GM21825 (cell line): ENCODE measurements around the gene GTF2IRD1.
"Not testable (repeated sequence)": the region's sequence is repeated elsewhere in the genome, so short reads cannot be mapped to it uniquely, and the experiment has no call there.

ENCODE experiments used
- ATAC-seq: cut with Tn5 transposase; IDR thresholded peaks from one replicate; pipeline ENCODE4 v1.9.1; 2021; ENCODE audit warnings: mild to moderate bottlenecking, moderate library complexity; ENCODE audit not compliant: unreplicated experiment

Gene GTF2IRD1

GRCh38 chr7:74466196-74466813 is 12.6 kb downstream of the GTF2IRD1 start:
- ATAC-seq: no peak

GRCh38 chr7:74467876-74468275 is 14.2 kb downstream of the GTF2IRD1 start:
- ATAC-seq: no peak

GRCh38 chr7:74470504-74470903 is 16.8 kb downstream of the GTF2IRD1 start:
- no peak for ATAC-seq

DNA sequence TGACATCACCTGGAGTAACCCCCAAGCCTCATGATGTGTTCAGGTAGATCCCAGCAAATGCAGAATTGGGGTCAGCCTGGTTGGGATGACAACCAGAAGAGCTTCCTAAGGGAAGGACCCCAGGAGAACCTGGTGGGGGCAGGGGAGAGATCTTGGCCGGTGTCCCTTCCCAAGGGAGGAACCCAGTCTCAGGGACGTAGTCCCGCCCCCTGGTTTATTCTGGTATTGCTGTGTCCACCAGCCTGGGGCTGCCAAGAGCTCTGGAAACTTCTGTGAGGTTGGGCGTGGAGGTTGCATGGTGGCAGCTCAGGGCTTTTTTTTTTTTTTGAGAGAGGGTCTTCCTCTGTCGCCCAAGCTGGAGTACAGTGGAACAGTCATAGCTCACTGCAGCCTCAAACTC is 19.4 kb downstream of the GTF2IRD1 start:
- ATAC-seq: no peak

DNA sequence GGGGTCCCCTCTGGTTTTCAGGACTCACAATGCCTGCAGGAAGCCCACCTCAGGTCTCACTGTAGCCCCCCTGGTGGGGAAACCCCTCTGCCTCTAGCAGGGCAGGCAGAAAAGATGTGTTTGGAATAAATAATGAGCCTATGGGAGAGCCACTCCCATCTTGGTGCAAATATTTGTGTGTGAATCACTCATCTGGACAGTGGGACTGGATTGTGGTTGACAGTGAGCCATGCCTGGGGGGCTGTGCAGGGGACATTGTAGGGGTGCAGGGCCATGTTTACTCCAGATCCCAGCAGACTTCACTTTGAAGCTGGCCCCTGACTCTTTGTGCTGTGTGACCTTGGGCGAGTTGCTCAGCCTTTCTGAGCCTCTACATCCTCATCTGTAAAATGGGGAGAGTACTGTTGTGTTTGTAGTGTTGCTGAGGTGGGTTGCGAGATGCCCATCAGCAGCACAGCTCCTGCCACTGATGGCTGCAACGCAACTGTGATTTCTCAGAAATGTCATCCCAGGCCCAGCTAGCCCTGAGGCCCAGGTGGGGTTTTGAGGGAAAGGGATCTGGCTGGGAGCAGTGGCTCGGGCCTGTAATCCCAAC is 20.7 kb downstream of the GTF2IRD1 start:
- ATAC-seq: no peak

DNA sequence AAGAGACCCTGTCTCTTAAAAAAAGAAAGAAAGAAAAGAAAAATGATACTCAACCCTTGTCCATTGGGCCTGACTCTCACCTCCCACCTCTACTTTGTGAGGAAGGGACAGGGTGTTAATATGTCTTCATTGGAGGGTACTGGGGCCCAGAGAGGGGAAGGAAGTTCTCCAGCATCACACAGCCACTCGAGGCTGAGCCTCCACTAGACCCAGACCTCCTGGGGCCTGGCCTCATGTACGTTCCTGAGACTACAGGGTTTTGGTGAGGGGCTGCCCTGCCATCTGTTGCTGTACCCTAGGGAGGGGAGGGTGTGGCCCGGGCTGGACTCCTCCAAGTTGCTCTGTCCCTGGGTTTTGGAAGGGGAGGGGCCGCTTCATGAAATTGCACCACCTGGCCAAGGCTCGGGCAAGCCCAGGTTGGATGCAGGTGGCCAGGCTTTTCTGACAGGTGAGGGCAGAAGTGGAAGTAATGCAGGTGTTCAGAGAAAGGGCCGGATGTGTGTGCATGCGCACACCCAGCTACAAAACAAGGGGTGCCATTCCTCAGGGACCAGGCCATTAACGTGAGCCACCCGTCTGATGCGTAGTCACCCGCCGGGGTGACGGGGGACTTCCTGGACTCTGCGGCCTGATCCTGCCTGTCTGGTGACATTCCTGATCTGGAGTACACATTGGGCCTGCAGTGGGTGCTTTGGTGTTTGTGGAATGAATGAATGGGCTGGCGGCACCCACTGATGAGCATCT is 21.7 kb downstream of the GTF2IRD1 start:
- no peak for ATAC-seq

DNA sequence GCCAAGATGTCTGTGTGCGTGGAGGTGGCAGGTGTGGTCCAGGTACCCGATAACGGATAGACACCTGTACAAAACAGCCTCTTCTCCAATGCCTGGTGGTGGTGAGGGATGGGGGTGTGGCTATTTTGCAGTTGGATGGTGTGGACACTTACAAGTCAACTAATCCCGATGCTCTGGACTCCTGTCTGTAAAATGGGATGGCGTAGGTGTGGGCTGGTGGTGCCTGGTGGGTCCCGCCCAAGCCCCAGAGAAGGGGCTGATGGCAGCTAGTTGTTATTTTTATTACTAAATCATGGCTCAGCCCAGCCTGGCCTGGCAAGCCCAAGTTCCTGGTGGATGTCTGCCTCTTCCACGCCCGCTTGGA is 22.3 kb downstream of the GTF2IRD1 start:
- no peak for ATAC-seq

- ATAC-seq: no peak
Measured at GRCh38 chr7:74476626-74477025, 22.9 kb downstream of the GTF2IRD1 start.

DNA sequence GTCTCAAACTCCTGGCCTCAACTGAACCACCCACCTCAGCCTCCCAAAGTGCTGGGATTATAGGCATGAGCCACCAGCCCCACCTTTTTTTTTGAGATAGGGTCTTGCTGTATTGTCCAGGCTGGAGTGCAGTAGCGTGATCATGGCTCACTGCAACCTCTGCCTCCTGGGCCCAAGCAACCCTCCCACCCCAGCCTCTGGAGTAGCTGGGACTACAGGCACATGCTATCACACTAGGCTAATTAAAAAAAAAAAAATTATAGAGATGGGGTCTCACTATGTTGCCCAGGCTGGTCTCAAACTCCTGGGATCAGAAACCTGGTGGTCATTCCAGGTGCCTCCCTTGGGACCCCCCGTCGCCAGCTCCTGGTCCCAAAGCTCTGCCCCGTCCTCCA is 25.0 kb downstream of the GTF2IRD1 start:
- no peak for ATAC-seq

DNA sequence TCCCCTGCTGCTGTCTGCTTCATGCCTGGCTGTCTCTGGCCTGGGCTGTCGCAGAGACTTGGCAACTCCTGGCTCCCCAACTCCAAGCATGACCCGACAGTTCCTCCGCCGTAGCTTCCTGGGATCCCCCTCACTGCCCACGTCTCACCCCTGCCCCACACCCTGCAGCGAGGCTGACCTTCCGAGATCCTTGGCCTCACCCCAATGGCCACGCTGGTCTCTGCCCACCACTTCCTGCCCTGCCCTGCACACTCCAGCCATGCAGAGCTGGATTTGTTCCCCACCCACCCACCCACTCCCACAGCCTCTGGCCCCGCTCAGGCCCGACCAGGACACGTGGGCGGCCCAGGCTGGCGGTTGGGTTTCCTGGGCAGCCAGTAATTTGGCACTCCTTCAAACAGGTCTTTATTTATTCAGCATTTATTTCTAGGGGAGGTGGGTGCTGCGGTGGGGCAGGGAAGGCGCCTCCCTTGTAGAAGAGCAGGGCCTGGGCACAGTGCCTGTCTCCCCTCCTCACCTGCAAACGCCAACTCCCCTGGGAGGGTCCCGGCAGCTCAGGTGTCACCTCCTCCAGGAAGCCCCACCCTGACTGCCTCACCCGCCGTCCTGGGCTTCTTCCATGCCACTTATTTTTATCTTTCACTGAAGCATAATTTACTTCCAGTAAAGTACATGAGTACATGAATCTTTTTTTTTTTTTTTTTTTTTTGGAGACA is 25.5 kb downstream of the GTF2IRD1 start:
- ATAC-seq: no peak

GRCh38 chr7:74479961-74480829 is 26.5 kb downstream of the GTF2IRD1 start:
- no peak for ATAC-seq

GRCh38 chr7:74480861-74481417 is 27.2 kb downstream of the GTF2IRD1 start:
- ATAC-seq: no peak

- no peak for ATAC-seq
Measured at GRCh38 chr7:74481458-74482196, 27.9 kb downstream of the GTF2IRD1 start.

DNA sequence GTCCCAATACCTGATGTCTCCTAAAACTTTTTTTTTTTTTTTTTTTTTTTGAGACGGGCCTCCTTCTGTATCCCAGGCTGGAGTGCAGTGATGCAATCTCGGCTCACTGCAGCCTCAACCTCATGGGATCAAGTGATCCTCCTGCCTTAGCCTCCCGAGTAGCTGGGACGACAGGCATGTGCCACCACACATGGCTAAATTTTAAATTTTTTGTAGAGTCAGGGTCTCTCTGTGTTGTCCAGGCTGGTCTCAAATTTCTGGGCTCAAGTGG is 28.4 kb downstream of the GTF2IRD1 start:
- ATAC-seq: no peak

DNA sequence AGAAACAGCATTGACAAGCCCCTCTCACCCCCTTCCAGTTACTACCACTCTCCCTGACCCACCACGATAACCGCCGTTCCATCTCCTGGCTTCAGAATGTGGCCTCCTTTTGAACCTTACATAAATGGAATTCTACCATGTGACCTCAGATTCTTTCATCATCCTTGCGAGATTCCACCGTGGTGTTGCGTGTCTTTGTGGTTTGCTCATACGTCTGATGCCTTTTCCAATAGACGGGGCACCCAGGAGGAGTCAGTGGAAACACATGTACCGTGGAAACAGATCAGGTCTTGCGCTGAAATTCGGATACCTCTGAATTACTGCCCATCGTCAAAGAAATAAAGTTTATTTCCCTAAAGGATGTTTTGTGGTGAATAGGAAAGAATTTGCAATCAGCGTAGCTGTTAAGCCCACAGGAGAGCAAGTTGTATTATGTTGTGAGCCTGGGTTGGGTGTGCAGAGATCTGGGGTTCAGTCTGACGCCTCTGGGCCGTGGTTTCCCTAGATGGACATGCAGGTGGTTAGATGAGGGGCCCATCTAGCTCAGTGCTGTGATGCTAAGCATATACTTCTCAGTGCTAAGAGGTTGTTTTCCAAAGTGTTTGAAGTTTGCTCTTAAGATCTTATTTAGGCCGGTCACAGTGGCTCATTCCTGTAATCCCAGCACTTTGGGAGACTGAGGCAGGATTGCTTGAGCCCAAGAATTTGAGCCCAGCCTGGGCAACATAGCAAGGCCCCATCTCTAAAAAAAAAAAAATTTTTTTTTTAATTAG is 29.1 kb downstream of the GTF2IRD1 start:
- no peak for ATAC-seq

GRCh38 chr7:74483402-74484336 is 30.0 kb downstream of the GTF2IRD1 start:
- ATAC-seq: no peak

DNA sequence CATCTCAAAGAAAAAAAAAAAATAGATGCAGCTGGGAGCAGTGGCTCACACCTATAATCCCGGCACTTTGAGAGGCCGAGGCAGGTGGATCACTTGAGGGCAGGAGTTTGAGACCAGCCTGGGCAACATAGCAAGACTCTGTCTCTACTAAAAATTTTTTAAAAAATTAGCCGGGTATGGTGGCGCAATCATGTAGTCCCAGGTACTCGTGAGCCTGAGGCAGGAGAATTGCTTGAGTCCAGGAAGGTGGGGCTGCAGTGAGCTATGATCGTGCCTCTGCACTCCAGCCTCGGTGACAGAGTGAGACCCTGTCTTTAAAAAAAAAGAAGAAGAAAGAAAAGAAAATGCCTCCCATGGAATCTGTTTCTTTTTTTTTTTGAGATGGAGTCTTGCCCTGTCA is 31.9 kb downstream of the GTF2IRD1 start:
- ATAC-seq: no peak

GRCh38 chr7:74488518-74489030 is 34.9 kb downstream of the GTF2IRD1 start:
- ATAC-seq: not testable (repeated sequence)
